ENCODE results near the gene PHLDB2. TPM values are rescaled to one million over a fixed set of nuclear protein-coding genes. Genes with fewer than 3 reads are reported as not detected.

Gene PHLDB2
- total RNA-seq, 2 donors from 2014 or later: 25.9 to 26.4 TPM

DNA sequence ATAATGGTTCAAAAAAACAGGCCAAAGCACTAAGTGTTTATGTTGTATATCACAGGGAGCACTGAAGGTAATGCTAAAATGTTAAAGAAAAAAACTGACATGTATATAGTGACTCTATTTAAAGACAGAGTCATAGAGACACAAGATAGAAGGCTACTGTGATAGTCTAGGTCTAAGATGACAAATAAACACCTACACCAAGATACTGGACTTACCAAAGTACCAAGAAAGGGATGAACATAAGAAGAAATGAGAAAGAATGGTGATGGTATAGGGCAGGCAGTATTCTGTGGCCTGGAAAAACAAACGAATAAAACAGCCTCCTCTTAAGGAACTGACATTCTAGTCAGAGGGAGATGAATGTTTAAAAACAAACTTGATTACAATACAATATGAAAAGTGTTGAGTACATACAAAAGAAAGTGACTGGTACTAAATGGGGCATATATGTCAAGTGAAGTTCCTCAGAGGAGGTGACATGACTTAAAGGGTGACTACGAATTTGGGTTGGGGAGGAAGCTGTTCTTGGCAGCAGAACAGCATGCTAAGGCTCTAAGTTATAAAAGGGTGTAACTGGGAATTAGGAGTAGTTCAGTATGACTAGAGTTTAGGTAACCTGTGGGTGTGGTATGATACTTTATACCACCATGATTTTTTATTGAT, 125.7 kb downstream of the PHLDB2 start:
- Histone ChIP-seq H3K27me3 (no peaks in the 10 kb centered on the region), H3K4me1 (peaks cover 25% of the 10 kb centered on the region), H3K9me3 (no peaks in the 10 kb centered on the region), H3K36me3 (replicated peaks in 1 of 2; ENCODE audit: insufficient read depth in 1 of 2, low read depth in 2 of 2) (peaks cover 8 to 9% of the 10 kb centered on the region in 2 donors), H3K4me3 (no peak overlapping the region), H3K27ac (no peak overlapping the region)
- no peak for ATAC-seq
- intact Hi-C loops (cut with DNase I): no loop called here
- TF ChIP-seq, protein P1, sequence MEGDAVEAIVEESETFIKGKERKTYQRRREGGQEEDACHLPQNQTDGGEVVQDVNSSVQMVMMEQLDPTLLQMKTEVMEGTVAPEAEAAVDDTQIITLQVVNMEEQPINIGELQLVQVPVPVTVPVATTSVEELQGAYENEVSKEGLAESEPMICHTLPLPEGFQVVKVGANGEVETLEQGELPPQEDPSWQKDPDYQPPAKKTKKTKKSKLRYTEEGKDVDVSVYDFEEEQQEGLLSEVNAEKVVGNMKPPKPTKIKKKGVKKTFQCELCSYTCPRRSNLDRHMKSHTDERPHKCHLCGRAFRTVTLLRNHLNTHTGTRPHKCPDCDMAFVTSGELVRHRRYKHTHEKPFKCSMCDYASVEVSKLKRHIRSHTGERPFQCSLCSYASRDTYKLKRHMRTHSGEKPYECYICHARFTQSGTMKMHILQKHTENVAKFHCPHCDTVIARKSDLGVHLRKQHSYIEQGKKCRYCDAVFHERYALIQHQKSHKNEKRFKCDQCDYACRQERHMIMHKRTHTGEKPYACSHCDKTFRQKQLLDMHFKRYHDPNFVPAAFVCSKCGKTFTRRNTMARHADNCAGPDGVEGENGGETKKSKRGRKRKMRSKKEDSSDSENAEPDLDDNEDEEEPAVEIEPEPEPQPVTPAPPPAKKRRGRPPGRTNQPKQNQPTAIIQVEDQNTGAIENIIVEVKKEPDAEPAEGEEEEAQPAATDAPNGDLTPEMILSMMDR (IDR thresholded peaks at IDR 0.05): no peak
- no peak for TF ChIP-seq POLR2A (IDR thresholded peaks at IDR 0.05)
- WGBS, 2 donors: 48 to 60% methylated on average over 2 of the region's 2 CpGs
- DNase-seq: no peak

DNA sequence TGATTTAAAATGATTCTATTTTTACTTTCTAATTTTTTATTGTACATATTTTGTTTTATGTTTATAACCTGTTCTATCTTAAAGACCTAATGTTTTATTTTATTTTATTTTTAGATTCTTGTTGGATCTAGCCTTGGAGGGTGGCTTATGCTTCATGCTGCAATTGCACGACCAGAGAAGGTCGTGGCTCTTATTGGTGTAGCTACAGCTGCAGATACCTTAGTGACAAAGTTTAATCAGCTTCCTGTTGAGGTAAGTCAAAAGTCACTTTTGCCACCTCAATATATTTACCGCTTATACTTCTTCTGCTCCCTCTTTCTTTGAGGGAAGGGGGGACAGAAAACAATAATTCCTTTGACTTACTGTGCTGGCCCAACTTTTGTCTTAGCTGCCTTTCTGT, 127.7 kb downstream of the PHLDB2 start:
- Histone ChIP-seq H3K36me3 (replicated peaks in 1 of 2; ENCODE audit: insufficient read depth in 1 of 2, low read depth in 2 of 2) (peaks cover 8 to 16% of the 10 kb centered on the region in 2 donors), H3K27ac (no peak overlapping the region), H3K4me3 (no peak overlapping the region), H3K4me1 (peaks cover 6% of the 10 kb centered on the region), H3K9me3 (no peaks in the 10 kb centered on the region), H3K27me3 (no peaks in the 10 kb centered on the region)
- 75% methylated on average over 3 of the region's 3 CpGs for WGBS, 2 donors
- TF ChIP-seq, protein P1 (IDR thresholded peaks at IDR 0.05): no peak
- no peak for TF ChIP-seq POLR2A (IDR thresholded peaks at IDR 0.05)
- intact Hi-C loops (cut with DNase I): no loop called here
- ATAC-seq: no peak
- DNase-seq: no peak

DNA sequence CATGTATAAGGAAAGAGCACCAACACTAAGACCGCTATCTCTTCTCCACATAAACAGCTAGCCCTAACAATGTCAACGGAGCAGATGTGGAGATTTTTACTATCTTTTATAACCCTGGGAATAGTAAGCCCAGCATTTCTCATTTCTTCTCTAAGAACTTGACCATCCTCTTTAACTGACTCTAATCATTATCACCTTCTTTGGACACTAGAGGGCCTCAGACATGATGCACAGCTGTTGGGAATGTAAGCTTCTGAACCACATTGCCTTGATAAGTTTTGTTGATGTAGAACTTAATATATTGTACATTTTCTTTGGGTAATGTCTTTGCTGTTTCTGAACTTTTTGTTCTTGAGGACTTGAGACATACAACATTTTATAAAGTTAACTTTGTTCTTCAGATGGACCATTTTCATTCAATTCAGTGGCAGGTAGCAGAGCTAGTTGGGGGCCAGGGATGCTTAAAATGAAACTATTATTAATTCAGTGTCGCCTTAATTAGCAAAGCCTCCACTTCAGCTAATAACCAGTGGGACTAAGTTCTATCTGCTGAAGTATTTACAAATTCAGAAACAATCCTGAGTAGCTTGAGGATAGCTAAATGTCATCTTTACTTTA, 130.1 kb downstream of the PHLDB2 start:
- Histone ChIP-seq H3K9me3 (no peaks in the 10 kb centered on the region), H3K4me1 (no peaks in the 10 kb centered on the region), H3K4me3 (no peak overlapping the region), H3K27ac (no peak overlapping the region), H3K36me3 (replicated peaks in 1 of 2; ENCODE audit: insufficient read depth in 1 of 2, low read depth in 2 of 2) (peaks cover 8 to 19% of the 10 kb centered on the region in 2 donors), H3K27me3 (no peaks in the 10 kb centered on the region)
- TF ChIP-seq, protein P1 (IDR thresholded peaks at IDR 0.05): peak; percentile 52 to 66 (median 62)
- no peak for TF ChIP-seq POLR2A (IDR thresholded peaks at IDR 0.05)
- intact Hi-C loops (cut with DNase I): no loop called here
- peak; percentile 75 for ATAC-seq
- 49 to 55% methylated on average over 3 of the region's 3 CpGs for WGBS, 2 donors
- peak in 1 of 4 donors; percentile 13 for DNase-seq

DNA sequence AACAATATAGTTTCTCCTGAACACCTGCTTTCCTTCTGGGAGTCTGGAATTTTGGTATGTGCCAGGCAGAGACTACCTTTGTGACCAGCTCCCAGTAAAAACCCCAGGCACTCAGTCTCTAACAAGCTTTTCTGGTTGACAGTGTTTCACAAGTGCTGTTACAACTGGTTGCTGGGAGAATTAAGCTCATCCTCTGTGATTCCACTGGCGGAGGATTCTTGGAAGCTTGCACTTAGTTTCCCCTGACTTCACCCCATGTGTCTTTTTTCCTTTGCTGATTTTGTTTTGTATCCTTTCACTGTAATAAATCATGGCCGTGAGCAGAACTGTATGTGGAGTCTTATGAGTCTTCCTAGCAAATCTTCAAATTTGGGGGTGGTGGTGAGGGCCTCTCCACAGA, 134.0 kb downstream of the PHLDB2 start:
- H3K4me1 ChIP-seq: no peaks in the 10 kb centered on the region

More for the DNA sequence above, 134.0 kb downstream of the PHLDB2 start:
- Histone ChIP-seq H3K36me3 (replicated peaks in 1 of 2; ENCODE audit: insufficient read depth in 1 of 2, low read depth in 2 of 2) (peaks cover 0 to 10% of the 10 kb centered on the region in 2 donors), H3K27ac (no peak overlapping the region), H3K4me3 (no peak overlapping the region), H3K9me3 (no peaks in the 10 kb centered on the region), H3K27me3 (no peaks in the 10 kb centered on the region)
- DNase-seq: no peak
- 98% methylated on average over 2 of the region's 2 CpGs for WGBS, 2 donors
- no peak for ATAC-seq
- intact Hi-C loops (cut with DNase I): no loop called here
- no peak for TF ChIP-seq POLR2A (IDR thresholded peaks at IDR 0.05)
- TF ChIP-seq, protein P1 (IDR thresholded peaks at IDR 0.05): no peak

Measured in body of pancreas (tissue), 4 donors.